A549 treated with Mapracorat at 1 μM for 4 hours (cell line): ENCODE measurements around the gene RPS14. TPM values are rescaled to one million over a fixed set of nuclear protein-coding genes. Genes with fewer than 3 reads are reported as not detected.

Experiments used
- total RNA-seq: library from RNA; stranded (reverse); fragments of 200-300 nt; extraction: Qiagen RNA extraction; gene quantifications from 5 replicates; pipeline ENCODE4 v1.2.3, GENCODE V29; 2022

Gene RPS14
- total RNA-seq, result 2,893 to 3,030 TPM (median 2,962 TPM) in 5 replicates

GRCh38 chr5:150449517-150450339, at the start of gene RPS14:
RPS14 (minus strand) TSS chr5:150449739; CDS start chr5:150447733, 2,006 bp downstream.

GRCh38 chr5:150412319-150413175, 37.0 kb downstream of the RPS14 start, which contains the start of gene CD74:
CD74 (minus strand) TSS chr5:150412910; CDS start chr5:150412749, 161 bp downstream.

Other genes with a start within 250 kb of the RPS14 start
- 0.75 to 1.0 TPM (median 0.80 TPM) in 5 replicates for gene CAMK2A, start 160.0 kb downstream of the RPS14 start, total RNA-seq
- 26.6 to 42.1 TPM (median 38.1 TPM) in 5 replicates for gene ARSI, start 146.8 kb downstream of the RPS14 start, total RNA-seq
- 61.5 to 79.1 TPM (median 76.7 TPM) in 5 replicates for gene TCOF1, start 92.0 kb downstream of the RPS14 start, total RNA-seq
- gene CD74, start 36.8 kb downstream of the RPS14 start, total RNA-seq, result not detected in 5 replicates
- 46.7 to 70.1 TPM (median 57.6 TPM) in 5 replicates for gene NDST1, start 58.4 kb upstream of the RPS14 start, total RNA-seq
- 18.9 to 27.2 TPM (median 24.9 TPM) in 5 replicates for gene SYNPO, start 190.9 kb upstream of the RPS14 start, total RNA-seq
- 0.07 to 0.13 TPM in 2 of 5 replicates, not detected in the others for gene MYOZ3, start 211.5 kb upstream of the RPS14 start, total RNA-seq